Measurements from ENCODE around the gene MAGEB1. TPM values are rescaled to one million over a fixed set of nuclear protein-coding genes. Genes with fewer than 3 reads are reported as not detected.

Gene MAGEB1
- total RNA-seq, 1 experiment from 2014 or later = not detected

GRCh38 chrX:30262763-30263162 is 15.8 kb downstream of the MAGEB1 start:
- Histone ChIP-seq H3K36me3 (ENCODE audit: control insufficient read depth, insufficient read depth, low read length) (no peaks in the 10 kb centered on the region), H3K27me3 (ENCODE audit: control insufficient read depth, insufficient read depth, low read length) (no peaks in the 10 kb centered on the region), H3K27ac (ENCODE audit: low read length) (no peak overlapping the region), H3K4me3 (ENCODE audit: low read depth in 2 of 2, low read length in 2 of 2) (no peak overlapping the region), H3K9me3 (ENCODE audit: control insufficient read depth, insufficient read depth, low read depth, low read length) (no peaks in the 10 kb centered on the region), H3K4me1 (ENCODE audit: control insufficient read depth, insufficient read depth, low read length) (no peaks in the 10 kb centered on the region)
- ATAC-seq (no peak), DNase-seq (ENCODE audit: low read depth, low spot score) (no peak)
- in situ Hi-C loops (cut with HindIII; ENCODE audit: low pct_unique_long_range_greater_than_20kb, low sequenced_read_pairs) (no loop called here), intact Hi-C loops (cut with micrococcal nuclease; ENCODE audit: unreplicated experiment) (no loop called here)
- BruUV-seq (replicated peaks) = no TSS peak
- CTCF ChIA-PET = no interaction called here
- TF ChIP-seq REST (IDR thresholded peaks at IDR 0.05; ENCODE audit: insufficient read depth in 1 of 2, low read depth in 2 of 2, low read length in 1 of 2) (no peak), CTCF (IDR thresholded peaks at IDR 0.05) (no peak), SIN3A (IDR thresholded peaks at IDR 0.05; ENCODE audit: borderline replicate concordance, insufficient read depth, low read depth, low read length) (no peak), POLR2AphosphoS5 (IDR thresholded peaks at IDR 0.05; ENCODE audit: low read depth, low read length) (no peak), TCF7L2 (IDR thresholded peaks at IDR 0.05; ENCODE audit: low read depth, low read length) (no peak)
- POLR2A ChIA-PET = no interaction called here

GRCh38 chrX:30270639-30271038 is 23.7 kb downstream of the MAGEB1 start:
- ATAC-seq = no peak
- Histone ChIP-seq H3K4me1 (ENCODE audit: control insufficient read depth, insufficient read depth, low read length) (no peaks in the 10 kb centered on the region), H3K27me3 (ENCODE audit: control insufficient read depth, insufficient read depth, low read length) (no peaks in the 10 kb centered on the region), H3K36me3 (ENCODE audit: control insufficient read depth, insufficient read depth, low read length) (no peaks in the 10 kb centered on the region), H3K4me3 (ENCODE audit: low read depth in 2 of 2, low read length in 2 of 2) (no peak overlapping the region), H3K27ac (ENCODE audit: low read length) (no peak overlapping the region), H3K9me3 (ENCODE audit: control insufficient read depth, insufficient read depth, low read depth, low read length) (no peaks in the 10 kb centered on the region)
- TF ChIP-seq POLR2AphosphoS5 (IDR thresholded peaks at IDR 0.05; ENCODE audit: low read depth, low read length) (no peak), TCF7L2 (IDR thresholded peaks at IDR 0.05; ENCODE audit: low read depth, low read length) (no peak), REST (IDR thresholded peaks at IDR 0.05; ENCODE audit: insufficient read depth in 1 of 2, low read depth in 2 of 2, low read length in 1 of 2) (no peak), SIN3A (IDR thresholded peaks at IDR 0.05; ENCODE audit: borderline replicate concordance, insufficient read depth, low read depth, low read length) (no peak), CTCF (IDR thresholded peaks at IDR 0.05) (no peak)
- DNase-seq (ENCODE audit: low read depth, low spot score) = no peak
- ChIA-PET POLR2A (no interaction called here), CTCF (no interaction called here)
- BruUV-seq (replicated peaks) = no TSS peak
- in situ Hi-C loops (cut with HindIII; ENCODE audit: low pct_unique_long_range_greater_than_20kb, low sequenced_read_pairs) (no loop called here), intact Hi-C loops (cut with micrococcal nuclease; ENCODE audit: unreplicated experiment) (no loop called here)

All from Panc1 (cell line).